Smooth muscle cell (in vitro differentiated cells): ENCODE data around the gene FUT1. TPM values are rescaled to one million over a fixed set of nuclear protein-coding genes. Genes with fewer than 3 reads are reported as not detected.

ENCODE experiments used
- DNase-seq: peaks from one replicate; lab custom pipeline; 2025; ENCODE audit not compliant: unreplicated experiment; lab: John Stamatoyannopoulos, UW
- H2AFZ ChIP-seq: fragments of 200-600 bp; sonication (generic); 2 replicates; pipeline ENCODE4 v1.6.0; 2016; ENCODE audit warnings: antibody characterized with exemption, low read depth, mild to moderate bottlenecking
- H3F3A ChIP-seq: fragments of 200-600 bp; sonication (generic); 2 replicates; pipeline ENCODE4 v1.6.0; 2017; ENCODE audit warnings: antibody characterized with exemption, low read depth
- H3K27ac ChIP-seq: fragments of 200-600 bp; sonication (generic); 2 replicates; pipeline ENCODE4 v1.5.1; 2016; ENCODE audit warnings: low read depth, mild to moderate bottlenecking
- H3K27me3 ChIP-seq: fragments of 200-600 bp; sonication (generic); 2 replicates; pipeline ENCODE4 v1.6.1; 2016; ENCODE audit warnings: low read depth, mild to moderate bottlenecking
- H3K36me3 ChIP-seq: fragments of 200-600 bp; sonication (generic); 2 replicates; pipeline ENCODE4 v1.5.1; 2016; ENCODE audit warnings: low read depth
- H3K4me1 ChIP-seq: fragments of 200-600 bp; sonication (generic); 2 replicates; pipeline ENCODE4 v1.5.1; 2016; ENCODE audit warnings: low read depth
- H3K4me2 ChIP-seq: fragments of 200-600 bp; sonication (generic); 2 replicates; pipeline ENCODE4 v1.6.0; 2016; ENCODE audit warnings: mild to moderate bottlenecking
- H3K4me3 ChIP-seq: fragments of 200-600 bp; sonication (generic); 2 replicates; pipeline ENCODE4 v1.5.1; 2016; ENCODE audit warnings: mild to moderate bottlenecking
- H3K79me2 ChIP-seq: fragments of 200-600 bp; sonication (generic); 2 replicates; pipeline ENCODE4 v1.6.0; 2016; ENCODE audit warnings: low read depth, mild to moderate bottlenecking
- H3K9ac ChIP-seq: fragments of 200-600 bp; sonication (generic); 2 replicates; pipeline ENCODE4 v1.6.0; 2016; ENCODE audit warnings: low read depth
- H3K9me3 ChIP-seq: fragments of 200-600 bp; sonication (generic); replicated peaks from 2 replicates; pipeline ENCODE4 v1.5.1; 2016; ENCODE audit warnings: low read depth
- H4K20me1 ChIP-seq: fragments of 200-600 bp; sonication (generic); 2 replicates; pipeline ENCODE4 v1.6.0; 2016; ENCODE audit warnings: low read depth
- CTCF ChIP-seq: fragments of 200-600 bp; sonication (generic); IDR thresholded peaks from 2 replicates; pipeline ENCODE4 v1.5.1; 2017; ENCODE audit warnings: borderline replicate concordance, mild to moderate bottlenecking, antibody characterized with exemption; ENCODE audit not compliant: insufficient read depth, poor library complexity, severe bottlenecking
- WGBS: methylation state at CpG from one replicate; pipeline ENCODE4 v1.1.7; 2016; ENCODE audit warnings: low lambda C conversion rate; 5-methylcytosine and 5-hydroxymethylcytosine counted together
- polyA plus RNA-seq: library from polyadenylated mRNA; unstranded; fragments of >200 nt; fragmentation: Nextera tagmentation; extraction: Ambion mirVana; gene quantifications from 2 replicates; pipeline ENCODE4 v1.2.1, GENCODE V29; 2016
- total RNA-seq: library from RNA; depleted of rRNA; stranded (reverse); fragments of >200 nt; gene quantifications from 2 replicates; pipeline ENCODE4 v1.2.3, GENCODE V29; 2014

Gene FUT1
- total and polyA plus RNA-seq, 2 experiments from 2014 or later, result 0.51 to 0.58 TPM

GRCh38 chr19:48735031-48735615, 17.3 kb downstream of the FUT1 start:
- Histone ChIP-seq H3K4me1 (peaks cover 9% of the 10 kb centered on the region), H3K27ac (no peak overlapping the region), H3K79me2 (no peaks in the 10 kb centered on the region), H3K4me3 (peak overlapping the region; percentile 53), H2AFZ (peak overlapping the region; percentile 84), H3K27me3 (no peaks in the 10 kb centered on the region), H3K9me3 (no peaks in the 10 kb centered on the region), H3K36me3 (no peaks in the 10 kb centered on the region), H3F3A (no peaks in the 10 kb centered on the region), H4K20me1 (no peaks in the 10 kb centered on the region), H3K4me2 (peak overlapping the region; percentile 85), H3K9ac (peak overlapping the region; percentile 15)
- TF ChIP-seq CTCF, result no peak
- DNase-seq, result no peak
- WGBS, result 1% methylated on average over 38 of the region's 38 CpGs

GRCh38 chr19:48734625-48735024, 17.8 kb downstream of the FUT1 start:
- H3K27ac ChIP-seq, result no peak overlapping the region
- H3K9me3 ChIP-seq, result no peaks in the 10 kb centered on the region
- H2AFZ ChIP-seq, result peak overlapping the region; percentile 84
- H3K4me1 ChIP-seq, result peaks cover 9% of the 10 kb centered on the region
- H3F3A ChIP-seq, result no peaks in the 10 kb centered on the region
- no peaks in the 10 kb centered on the region for H3K36me3 ChIP-seq
- H4K20me1 ChIP-seq, result no peaks in the 10 kb centered on the region
- 95% methylated on average over 9 of the region's 9 CpGs for WGBS
- H3K27me3 ChIP-seq, result no peaks in the 10 kb centered on the region
- peak overlapping the region; percentile 85 for H3K4me2 ChIP-seq
- no peak for TF ChIP-seq CTCF
- H3K9ac ChIP-seq, result no peak overlapping the region
- DNase-seq, result no peak
- peak overlapping the region; percentile 53 for H3K4me3 ChIP-seq
- no peaks in the 10 kb centered on the region for H3K79me2 ChIP-seq

- no peak for TF ChIP-seq CTCF
- Histone ChIP-seq H3K9me3 (no peaks in the 10 kb centered on the region), H3K36me3 (no peaks in the 10 kb centered on the region), H3K4me2 (no peak overlapping the region), H3K27ac (no peak overlapping the region), H3K27me3 (no peaks in the 10 kb centered on the region), H3F3A (no peaks in the 10 kb centered on the region), H2AFZ (no peak overlapping the region), H3K4me1 (no peaks in the 10 kb centered on the region), H3K79me2 (no peaks in the 10 kb centered on the region), H4K20me1 (no peaks in the 10 kb centered on the region), H3K9ac (no peak overlapping the region), H3K4me3 (no peak overlapping the region)
- 93% methylated on average over 4 of the region's 4 CpGs for WGBS
- no peak for DNase-seq
Measured at GRCh38 chr19:48731452-48731851, 21.0 kb downstream of the FUT1 start.
